Forelimb muscle (tissue), 1 donor: ENCODE results near the gene RWDD4. TPM values are rescaled to one million over a fixed set of nuclear protein-coding genes. Genes with fewer than 3 reads are reported as not detected.
"Not testable (repeated sequence)": the region's sequence is repeated elsewhere in the genome, so short reads cannot be mapped to it uniquely, and the experiment has no call there.

Experiments used
- DNase-seq: peaks from one replicate; pipeline ENCODE4 v3.0.0-alpha.2; 2013; ENCODE audit warnings: low read depth
- polyA plus RNA-seq: library from polyadenylated mRNA; unstranded; fragments of 120-200 nt; gene quantifications from one replicate; pipeline ENCODE4 v1.2.1, GENCODE V29; 2013; ENCODE audit not compliant: insufficient read length

RWDD4 gene
- polyA plus RNA-seq, 1 donor = 28.7 TPM

- no peak for DNase-seq
Observed at GRCh38 chr4:183635741-183636140, 23.2 kb downstream of the RWDD4 start.

DNA sequence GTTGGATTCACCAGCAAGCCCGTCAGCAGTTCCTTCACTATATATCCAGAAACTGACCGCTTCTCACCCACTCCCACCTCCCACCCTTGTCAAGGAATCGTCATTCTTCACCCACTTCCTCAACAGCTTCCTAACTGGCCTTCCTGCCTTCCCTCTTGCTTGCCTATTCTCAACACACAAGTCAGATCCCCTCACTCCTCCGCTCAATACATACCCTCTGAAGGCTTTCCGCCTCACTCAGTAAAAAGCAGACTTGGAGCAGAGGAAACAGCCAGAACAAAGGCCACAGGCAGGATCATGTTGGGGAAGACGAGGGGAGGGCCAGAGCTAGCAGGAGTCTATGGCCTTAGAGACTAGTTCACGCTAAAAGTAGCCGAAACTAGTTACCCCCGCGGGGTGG lies 23.7 kb downstream of the RWDD4 start:
- no peak for DNase-seq

GRCh38 chr4:183633476-183634400 lies 25.2 kb downstream of the RWDD4 start:
- no peak for DNase-seq

- DNase-seq = no peak
Observed at GRCh38 chr4:183632689-183633088, 26.3 kb downstream of the RWDD4 start.

DNA sequence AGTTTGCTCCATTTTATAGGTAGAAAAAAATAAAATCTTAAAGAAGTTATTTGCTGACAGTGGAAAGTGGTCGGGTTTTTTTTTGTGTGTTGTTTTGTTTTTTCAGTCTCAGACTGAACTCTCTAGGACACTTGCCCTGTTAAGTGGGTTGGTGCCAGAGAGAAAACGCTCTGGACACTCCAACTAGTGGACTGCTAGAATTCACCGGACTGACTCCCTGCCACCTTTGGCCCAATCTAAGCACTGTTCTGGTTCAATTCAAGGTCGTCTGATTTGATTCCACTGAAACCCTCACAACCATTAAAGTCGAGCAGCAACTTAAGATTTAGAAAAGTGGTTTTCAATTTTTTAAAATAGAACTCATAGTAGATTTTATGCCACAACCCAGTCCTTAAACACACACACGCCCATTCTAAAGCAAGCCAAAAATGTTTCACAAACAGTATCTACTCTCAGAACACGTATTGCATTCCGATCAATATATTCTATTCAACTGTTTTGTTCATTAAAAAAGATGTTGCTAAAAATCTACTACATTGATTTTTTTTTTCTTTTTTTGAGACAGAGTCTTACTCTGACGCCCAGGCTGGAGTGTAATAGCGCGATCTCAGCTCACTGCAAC lies 27.3 kb downstream of the RWDD4 start:
- no peak for DNase-seq

DNA sequence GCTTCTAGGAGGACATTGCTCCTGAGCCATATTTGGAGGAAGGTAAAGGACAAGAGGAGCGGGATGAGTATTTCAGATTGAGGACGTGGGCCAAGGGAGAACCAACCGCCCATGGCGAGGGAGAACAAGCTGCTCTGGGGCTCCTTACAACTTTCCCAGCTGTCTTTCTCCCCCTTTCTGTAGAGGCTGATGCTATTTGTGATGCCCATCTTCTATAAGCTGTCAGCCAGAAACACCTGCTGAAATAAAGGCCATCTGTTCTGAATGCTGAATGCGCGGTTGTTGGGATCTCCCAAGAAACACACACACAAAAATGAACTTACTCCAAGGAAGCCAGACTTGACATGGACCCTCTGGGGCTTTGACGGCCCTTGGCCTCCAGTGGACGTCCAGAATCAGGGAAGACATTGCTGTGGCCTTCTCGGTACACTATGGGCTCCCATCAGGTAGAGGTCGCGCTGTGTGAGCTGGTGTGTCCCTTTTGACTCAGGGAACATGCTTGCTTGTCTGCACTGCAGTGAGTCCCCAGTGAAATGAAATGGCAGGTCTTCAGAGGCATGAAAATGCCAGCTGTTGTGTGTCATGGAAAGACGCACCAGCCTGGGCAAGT lies 30.9 kb downstream of the RWDD4 start:
- no peak for DNase-seq

DNA sequence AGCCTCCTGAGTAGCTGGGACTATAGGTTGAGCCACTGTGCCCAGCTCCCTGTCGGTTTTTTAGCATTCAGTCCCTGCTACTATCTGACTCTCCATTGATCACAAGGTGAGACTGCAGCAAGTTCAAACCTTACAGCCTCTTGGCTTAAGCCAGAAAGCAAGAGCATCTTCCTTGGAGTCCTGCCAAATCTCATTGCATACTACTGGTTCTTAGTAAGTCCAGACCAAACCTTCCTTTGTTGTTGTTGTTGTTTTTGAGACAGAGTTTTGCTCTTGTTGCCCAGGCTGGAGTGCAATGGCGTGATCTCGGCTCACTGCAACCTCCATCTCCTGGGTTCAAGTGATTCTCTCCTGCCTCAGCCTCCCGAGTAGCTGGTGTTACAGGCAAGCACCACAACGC lies 31.7 kb downstream of the RWDD4 start:
- not testable (repeated sequence) for DNase-seq

GRCh38 chr4:183626168-183626567 lies 32.8 kb downstream of the RWDD4 start:
- DNase-seq = no peak

DNA sequence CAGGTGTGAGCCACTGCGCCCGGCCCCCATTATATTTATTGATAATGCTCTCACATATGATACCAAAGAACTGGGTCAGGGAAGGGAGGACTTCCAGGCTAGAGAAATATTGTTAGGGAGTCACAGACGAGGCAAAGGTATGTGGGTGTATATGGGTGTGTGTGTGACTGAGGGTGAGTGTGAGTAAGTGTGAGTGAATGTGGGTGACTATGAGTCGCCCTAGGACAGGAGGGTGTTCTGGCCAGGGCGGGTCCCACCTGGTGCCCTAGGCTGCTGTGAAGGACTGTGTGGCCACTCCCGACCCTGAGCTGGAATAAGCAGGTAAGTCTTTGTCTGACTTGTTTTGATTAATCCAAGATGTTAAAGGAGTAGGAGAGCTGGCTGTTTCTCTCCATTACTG lies 34.4 kb downstream of the RWDD4 start:
- no peak for DNase-seq

DNA sequence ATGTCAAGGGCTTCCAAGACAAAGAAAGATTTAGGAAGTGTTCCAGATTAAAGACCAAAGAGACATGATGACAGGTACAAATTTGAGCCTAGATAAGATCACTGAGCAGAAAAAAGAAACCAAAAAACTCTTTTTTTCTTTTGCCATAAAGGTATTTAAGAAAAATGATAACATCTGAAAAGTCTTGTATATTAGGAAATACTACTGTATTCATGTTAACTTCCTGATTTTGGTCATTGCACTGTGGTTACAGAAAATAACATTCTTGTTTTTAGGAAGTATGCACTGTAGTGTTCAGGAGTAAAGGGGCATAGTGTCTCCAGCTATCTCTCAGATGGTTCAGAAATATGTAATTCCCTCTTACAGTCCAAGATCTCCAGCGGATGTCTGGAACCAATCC lies 37.1 kb downstream of the RWDD4 start:
- no peak for DNase-seq

- DNase-seq = no peak
Observed at GRCh38 chr4:183620421-183620820, 38.6 kb downstream of the RWDD4 start.

GRCh38 chr4:183618681-183619080 lies 40.3 kb downstream of the RWDD4 start:
- no peak for DNase-seq

DNA sequence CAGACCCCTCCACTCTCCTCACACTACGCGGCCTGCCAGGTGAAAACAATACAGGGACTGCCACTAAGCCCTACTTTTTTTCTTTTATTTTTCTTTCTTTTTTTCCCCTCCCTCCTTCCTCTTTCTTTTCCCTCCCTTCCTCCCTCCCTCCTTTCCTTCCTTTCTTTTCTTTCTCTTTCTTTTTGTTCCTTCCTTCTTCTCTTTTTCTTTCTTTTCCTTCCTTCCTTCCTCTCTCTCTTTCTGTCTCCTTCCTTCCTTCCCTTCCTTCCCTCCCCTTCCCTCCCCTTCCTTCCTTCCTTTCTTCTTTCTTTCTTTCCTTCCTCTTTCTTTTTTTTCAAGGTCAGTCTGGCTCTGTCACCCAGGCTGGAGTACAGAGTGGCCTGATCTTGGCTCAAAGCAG lies 41.9 kb downstream of the RWDD4 start:
- no peak for DNase-seq

DNA sequence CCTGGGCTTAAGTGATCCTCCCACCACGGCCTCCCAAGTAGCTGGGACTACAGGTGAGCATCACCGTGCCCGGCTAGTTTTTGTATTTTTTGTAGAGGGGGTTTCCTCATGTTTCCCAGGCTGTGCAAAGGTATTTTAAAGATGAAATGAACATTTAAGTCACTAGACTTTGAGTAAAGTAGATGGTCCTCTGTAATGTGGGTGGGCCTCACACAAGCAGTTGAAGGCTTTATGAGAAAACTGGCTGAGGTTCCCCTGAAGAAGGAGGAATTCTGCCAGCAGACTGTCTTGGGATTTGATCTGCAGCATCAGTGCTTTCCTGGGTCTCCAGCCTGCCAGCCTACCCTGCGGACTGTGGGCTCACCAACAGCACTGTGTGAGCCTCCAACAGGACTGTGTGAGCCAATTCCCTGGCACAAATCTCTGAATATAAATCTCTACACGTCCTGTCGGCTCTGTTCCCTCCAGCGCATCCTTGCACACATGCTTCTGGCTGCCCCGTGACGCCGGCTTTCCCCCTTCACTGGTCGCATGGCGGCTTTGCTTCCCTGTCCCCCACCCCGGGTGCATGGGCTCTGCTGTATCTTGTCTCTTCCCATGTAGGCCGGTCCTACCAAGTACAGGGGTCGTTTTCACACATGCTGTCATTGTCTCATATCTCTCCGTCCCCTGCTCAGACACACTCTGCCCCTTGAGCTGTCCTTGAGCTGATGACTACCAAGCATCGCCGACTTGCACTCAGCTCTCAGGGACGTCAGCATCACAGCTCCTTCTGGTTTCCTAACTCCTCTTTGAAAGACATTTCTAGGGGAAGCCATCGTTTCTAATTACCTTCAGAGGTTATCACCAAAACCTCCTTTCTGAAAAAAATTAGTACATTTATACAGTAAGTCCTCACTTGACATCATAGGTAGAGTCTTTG lies 46.4 kb downstream of the RWDD4 start:
- no peak for DNase-seq

DNA sequence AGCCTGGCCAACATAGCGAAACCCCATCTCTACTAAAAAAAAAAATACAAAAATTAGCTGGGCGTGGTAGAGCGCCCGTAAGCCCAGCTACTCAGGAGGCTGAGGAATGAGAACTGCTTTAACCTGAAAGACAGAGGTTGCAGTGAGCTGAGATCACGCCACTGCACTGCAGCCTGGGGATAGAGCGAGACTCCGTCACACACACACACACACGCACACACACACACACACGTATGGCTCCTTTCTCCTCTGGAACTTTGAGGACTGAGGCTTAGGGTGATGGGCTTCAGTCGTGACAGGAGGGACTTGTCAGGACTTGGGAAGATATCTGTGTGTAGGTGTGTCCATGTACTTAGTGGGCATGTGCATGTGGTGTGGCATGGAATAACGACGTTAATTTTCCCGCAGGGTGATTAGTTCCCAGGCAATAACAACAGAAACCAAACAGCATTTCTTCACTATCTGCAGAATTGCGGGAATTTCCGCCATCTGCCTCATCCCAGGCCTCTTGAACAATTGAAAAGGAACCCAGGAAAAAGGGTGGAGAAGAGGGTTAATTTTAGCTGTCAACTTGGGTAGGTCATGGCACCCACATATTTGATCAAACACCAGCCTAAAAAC lies 47.7 kb downstream of the RWDD4 start:
- no peak for DNase-seq

- no peak for DNase-seq
Observed at GRCh38 chr4:183610613-183611012, 48.4 kb downstream of the RWDD4 start.

- no peak for DNase-seq
Observed at GRCh38 chr4:183610033-183610432, 49.0 kb downstream of the RWDD4 start.

DNA sequence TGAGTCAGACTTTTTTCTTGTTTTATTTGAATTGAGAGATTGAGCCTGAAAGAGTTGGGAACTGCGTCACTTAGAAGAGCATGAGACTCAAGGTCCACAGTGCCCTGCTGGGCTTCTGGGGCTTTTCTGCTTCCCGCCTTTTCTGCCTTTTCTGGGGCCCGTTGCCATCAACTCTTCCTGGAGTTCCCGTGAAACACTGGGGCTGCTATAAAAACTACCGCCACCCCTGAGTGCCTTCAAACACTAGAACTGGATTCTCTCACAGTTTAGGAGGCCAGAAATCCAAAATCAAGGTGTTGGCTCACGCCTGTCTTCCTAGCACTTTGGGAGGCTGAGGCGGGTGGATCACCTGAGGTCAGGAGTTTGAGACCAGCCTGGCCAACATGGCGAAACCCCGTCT lies 49.8 kb downstream of the RWDD4 start:
- DNase-seq = no peak

DNA sequence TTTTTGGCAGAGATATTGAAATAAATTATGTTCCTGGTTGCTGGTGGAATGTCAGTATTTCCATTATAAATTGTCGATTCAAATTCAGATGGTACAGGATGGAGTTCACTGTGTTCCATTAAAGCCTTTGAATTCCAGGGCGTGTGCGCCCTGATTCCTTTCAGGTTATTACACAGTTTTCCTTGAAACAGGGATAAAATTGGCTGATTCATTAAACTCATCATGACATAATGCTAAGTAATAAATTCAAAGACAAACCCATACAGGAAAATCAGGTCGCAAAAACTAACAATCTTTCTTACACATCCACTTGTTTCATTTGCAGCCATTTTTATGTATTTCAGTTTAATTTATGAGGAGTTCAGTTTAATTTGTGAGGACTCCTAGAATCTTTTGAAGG lies 51.1 kb downstream of the RWDD4 start:
- no peak for DNase-seq

DNA sequence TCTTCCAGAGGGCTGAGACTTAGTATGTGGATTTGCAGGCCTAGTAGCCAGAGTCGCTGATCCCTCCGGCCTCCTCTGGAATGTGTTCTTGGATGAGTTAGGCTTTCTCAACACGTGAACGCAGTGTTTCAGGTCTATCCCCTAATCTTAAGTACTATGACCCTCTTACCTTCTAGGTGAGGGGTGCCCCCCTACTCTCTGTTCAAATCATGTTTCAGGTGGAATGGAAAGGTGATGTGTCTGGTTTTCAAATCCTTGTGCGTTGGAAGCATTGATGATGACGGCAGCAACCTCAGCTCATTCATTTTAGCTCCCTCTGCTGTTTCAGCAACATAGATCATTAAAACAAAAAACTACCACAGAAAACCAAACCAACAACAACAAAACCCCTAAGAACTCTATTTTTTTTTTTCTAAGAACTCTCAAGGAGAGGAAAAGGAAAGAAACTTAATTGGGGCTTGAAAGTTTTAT lies 56.4 kb downstream of the RWDD4 start:
- no peak for DNase-seq

- DNase-seq = no peak
Observed at GRCh38 chr4:183601381-183601780, 57.6 kb downstream of the RWDD4 start.
